Fibroblast of mammary gland (primary cell): Measurements from ENCODE around the gene NCKIPSD.
A peak's percentile ranks its signal among the peaks of the same experiment; 100 is the strongest.

ENCODE experiments used
- DNase-seq: peaks from one replicate; pipeline ENCODE4 v3.0.0-alpha.2; 2010; ENCODE audit warnings: low read depth
- H3K4me3 ChIP-seq: 2 replicates; pipeline ENCODE4 v1.5.1; 2011; ENCODE audit warnings: low read depth, mild to moderate bottlenecking, low read length, moderate library complexity; ENCODE audit not compliant: control insufficient read depth
- TF ChIP-seq, protein P1 (sequence below): conservative IDR thresholded peaks from 2 replicates; pipeline ENCODE4 v1.5.1; 2011; ENCODE audit warnings: low read depth, low read length, inconsistent platforms; ENCODE audit not compliant: control insufficient read depth, insufficient read depth

The NCKIPSD gene

DNA sequence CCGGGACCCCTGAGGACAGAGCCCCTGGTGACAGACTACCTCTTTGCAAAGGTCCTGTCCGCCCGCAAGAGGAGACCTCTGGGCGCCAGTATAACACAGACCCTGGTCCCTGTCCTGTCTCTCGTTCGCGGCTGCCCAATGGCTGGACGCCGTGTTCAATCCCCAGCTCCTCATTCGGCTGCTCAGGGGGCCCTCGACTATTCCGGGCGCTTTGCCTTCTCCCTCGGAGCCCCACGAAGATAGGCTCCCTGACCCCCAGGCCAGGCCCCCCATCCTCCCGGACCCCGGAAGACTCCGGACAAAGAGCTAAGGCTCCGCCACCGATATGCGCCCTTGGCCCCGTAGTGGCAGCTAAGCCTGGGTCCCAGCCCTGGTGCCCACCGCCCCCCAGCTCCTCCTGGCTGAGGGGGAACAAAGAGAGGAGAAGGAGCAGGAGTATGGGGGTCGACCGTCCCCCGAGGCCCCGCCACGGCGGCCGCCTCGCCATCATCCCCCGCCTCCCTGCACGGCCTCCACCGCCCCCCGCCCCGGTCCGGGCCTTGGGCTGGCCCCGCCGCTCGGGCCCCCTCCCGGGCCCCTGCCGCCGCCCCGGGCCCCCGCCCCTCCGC lies 23.5 kb downstream of the NCKIPSD start:
- no peak for DNase-seq
- TF ChIP-seq, protein P1, sequence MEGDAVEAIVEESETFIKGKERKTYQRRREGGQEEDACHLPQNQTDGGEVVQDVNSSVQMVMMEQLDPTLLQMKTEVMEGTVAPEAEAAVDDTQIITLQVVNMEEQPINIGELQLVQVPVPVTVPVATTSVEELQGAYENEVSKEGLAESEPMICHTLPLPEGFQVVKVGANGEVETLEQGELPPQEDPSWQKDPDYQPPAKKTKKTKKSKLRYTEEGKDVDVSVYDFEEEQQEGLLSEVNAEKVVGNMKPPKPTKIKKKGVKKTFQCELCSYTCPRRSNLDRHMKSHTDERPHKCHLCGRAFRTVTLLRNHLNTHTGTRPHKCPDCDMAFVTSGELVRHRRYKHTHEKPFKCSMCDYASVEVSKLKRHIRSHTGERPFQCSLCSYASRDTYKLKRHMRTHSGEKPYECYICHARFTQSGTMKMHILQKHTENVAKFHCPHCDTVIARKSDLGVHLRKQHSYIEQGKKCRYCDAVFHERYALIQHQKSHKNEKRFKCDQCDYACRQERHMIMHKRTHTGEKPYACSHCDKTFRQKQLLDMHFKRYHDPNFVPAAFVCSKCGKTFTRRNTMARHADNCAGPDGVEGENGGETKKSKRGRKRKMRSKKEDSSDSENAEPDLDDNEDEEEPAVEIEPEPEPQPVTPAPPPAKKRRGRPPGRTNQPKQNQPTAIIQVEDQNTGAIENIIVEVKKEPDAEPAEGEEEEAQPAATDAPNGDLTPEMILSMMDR: no peak

DNA sequence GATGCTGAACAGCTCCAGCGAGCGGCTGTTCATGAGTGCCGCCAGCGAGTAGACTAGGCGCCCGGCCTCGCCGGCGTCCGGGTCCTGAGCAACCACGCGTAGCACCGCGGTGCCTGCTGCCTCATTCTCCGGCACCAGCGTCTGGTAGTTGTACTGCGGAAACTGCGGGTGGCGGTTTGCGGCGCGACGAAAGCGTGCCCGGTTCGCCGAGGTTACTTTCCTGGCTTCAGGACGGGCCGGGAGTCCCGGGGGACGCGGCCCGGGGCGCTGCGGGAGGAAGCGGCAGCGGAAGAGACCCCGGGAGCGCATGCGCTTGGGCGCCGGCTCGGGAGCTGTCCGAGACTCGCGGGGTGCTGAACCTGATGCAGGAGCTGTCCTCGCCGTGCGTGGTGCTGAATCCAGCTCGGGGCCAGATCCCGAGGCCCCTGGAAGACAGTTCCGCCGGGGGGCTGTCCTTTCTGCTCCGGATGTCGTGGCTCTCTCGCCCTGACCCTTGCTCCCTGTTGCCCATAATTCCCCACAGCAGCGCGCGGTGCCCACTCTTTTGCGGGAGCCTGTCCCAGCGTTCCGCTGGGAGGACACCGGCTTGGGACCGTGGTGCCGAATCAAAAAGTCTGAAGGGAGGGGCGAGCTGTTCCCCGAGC lies 24.1 kb downstream of the NCKIPSD start:
- peak; percentile 35 for DNase-seq
- TF ChIP-seq, protein P1: no peak
- H3K4me3 ChIP-seq: peak overlapping the region; percentile 29

More for the DNA sequence above, 23.5 kb downstream of the NCKIPSD start:
- no peak overlapping the region for H3K4me3 ChIP-seq

DNA sequence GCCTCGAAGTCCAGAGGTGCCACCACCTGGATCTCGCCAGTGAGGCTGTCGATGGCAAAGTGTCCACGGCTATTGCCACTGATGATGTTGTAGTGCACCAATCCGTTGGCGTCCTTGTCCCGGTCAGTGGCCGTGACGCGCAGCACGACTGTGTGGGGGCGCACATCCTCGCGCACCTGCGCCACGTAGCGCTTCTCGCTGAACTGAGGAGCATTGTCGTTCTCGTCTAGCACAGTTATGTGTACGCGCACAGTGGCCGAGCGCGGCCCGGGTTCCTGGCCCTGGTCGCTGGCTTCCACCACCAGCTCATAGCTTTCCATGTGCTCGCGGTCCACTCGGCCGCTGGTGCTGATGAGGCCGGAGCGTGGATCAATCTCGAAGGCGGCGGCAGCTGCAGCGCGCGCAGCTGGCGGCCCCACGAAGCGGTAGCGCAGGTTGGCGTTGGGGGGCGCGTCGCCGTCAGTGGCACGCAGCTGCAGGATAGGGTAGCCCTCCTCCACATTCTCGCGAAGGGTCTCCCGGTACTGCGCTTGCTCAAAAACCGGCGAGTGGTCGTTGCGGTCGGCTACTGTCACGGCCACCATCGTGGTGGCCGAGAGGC lies 24.8 kb downstream of the NCKIPSD start:
- H3K4me3 ChIP-seq: no peak overlapping the region
- TF ChIP-seq, protein P1: no peak
- no peak for DNase-seq

DNA sequence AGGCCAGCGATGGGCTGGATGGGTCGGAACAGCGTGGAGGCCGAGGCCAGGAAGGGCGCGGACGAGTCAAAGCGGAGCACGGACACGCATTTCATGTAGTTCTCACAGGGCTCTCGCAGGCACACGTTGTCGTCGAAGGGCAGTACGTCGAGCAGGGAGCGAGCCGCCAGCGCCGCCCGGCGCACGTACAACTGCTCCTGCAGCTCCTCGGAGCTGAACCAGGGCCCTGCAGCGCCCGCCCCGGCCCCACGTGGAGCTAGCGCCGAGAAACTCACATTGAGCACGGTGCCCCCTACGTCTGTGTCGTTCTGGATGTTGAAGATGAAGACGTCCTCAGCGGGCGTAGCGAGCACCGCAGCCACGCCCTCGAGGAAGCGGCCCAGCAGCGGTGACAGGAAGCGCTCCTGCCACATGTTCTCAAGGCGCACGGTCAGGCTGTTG lies 28.9 kb downstream of the NCKIPSD start:
- H3K4me3 ChIP-seq: no peak overlapping the region
- DNase-seq: no peak
- TF ChIP-seq, protein P1: no peak

DNA sequence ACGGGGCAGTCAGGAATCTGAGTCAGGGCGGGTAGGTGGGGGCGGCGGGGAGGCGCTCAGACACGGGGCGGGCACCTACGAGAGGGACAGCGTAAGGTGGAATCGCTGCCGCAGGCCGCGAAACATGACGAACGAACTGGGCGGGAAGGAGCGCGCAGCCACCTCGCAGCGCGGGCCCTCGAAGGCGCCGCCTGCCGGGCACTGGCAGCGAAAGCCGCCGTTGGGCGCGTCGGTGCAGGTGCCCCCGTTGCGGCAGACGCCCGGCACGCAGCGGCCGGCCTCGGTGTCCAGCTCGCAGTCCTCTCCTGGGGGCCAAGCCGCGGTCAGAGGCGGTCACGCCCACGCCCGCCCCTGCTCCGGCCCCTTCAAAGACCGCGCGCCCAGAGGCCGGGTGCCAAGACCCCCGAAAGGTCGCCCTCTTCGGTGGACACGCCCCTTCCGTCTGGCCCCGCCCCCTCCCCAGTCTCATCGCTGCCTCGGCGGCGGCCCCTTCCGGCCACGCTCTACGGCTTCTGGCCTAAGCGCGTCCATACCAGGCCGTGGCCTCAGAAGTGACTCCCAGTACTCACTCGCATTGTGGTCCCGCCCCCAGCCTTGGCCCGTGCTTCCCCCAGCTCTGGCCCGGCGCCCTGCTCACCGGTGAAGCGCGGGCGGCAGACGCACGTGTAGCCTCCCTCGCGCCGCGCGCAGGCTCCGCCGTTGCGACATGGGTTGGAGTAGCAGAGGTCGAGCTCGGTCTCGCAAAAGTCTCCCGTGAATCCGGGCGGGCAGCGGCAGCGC lies 29.5 kb downstream of the NCKIPSD start:
- H3K4me3 ChIP-seq: peak overlapping the region; percentile 38
- peak; percentile 78 for DNase-seq
- TF ChIP-seq, protein P1: no peak

DNA sequence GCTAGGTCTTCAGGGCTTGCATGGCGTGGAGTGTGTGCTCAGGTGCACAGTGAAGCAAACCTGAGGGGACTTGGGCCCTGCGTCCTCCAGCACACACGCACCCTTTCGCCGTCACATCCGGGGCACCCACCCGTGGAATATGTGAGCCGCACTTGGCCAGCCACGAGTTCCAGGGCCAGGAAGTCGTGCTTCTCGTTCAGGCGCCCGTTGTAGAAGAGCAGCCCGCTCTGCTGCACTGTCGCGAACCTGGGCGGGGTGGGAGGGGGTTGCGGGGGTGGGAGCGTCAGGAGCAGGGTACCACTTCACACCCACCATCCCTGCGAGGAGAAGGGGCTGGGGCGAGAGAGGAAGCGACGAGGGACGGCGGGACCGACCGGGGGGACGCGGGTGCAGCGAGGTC lies 30.1 kb downstream of the NCKIPSD start:
- no peak for DNase-seq
- H3K4me3 ChIP-seq: peak overlapping the region; percentile 9
- TF ChIP-seq, protein P1: no peak
